BE2C (cell line): ENCODE measurements around the gene CTXN3.

Experiments
- DNase-seq: peaks from one replicate; pipeline ENCODE4 v3.0.0-alpha.2; 2020
- H3K27me3 ChIP-seq: fragments of 250-450 bp; sonication (Bioruptor Pico); 2 replicates; pipeline ENCODE4 v1.5.1; 2020; ENCODE audit warnings: mild to moderate bottlenecking
- H3K36me3 ChIP-seq: fragments of 250-450 bp; sonication (Bioruptor Pico); 2 replicates; pipeline ENCODE4 v1.5.1; 2020; ENCODE audit warnings: mild to moderate bottlenecking
- H3K4me1 ChIP-seq: fragments of 250-450 bp; sonication (Bioruptor Pico); 2 replicates; pipeline ENCODE4 v1.5.1; 2020
- H3K4me3 ChIP-seq: 2 replicates; pipeline ENCODE4 v1.5.1; 2011; ENCODE audit warnings: low read depth, low read length
- H3K9me3 ChIP-seq: fragments of 250-450 bp; sonication (Bioruptor Pico); 2 replicates; pipeline ENCODE4 v1.5.1; 2020
- TF ChIP-seq, protein P1 (sequence below): IDR thresholded peaks from 2 replicates; pipeline ENCODE4 v1.5.1; 2012; ENCODE audit warnings: mild to moderate bottlenecking, low read depth, low read length

Gene CTXN3

DNA sequence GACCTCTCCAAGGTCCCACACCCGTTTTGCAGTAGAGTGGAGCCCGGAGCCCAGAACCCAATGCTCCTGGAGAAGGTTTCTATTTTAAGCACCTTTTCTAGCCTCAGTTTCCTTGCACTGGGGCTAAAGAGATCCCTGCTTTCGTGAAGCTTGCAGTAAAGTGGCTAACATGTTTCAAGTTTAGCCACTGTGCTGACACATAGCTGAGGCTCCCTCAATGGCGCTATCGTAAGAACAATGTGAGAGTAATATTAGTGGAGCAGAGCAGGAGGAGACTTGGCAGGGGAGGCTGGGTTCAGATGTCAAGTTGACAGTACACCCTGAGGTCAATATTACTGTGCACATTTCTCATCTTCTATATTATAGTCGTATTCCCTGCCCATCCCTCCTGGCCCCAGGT is 7.9 kb downstream of the CTXN3 start:
- peaks cover 25% of the 10 kb centered on the region for H3K27me3 ChIP-seq

DNA sequence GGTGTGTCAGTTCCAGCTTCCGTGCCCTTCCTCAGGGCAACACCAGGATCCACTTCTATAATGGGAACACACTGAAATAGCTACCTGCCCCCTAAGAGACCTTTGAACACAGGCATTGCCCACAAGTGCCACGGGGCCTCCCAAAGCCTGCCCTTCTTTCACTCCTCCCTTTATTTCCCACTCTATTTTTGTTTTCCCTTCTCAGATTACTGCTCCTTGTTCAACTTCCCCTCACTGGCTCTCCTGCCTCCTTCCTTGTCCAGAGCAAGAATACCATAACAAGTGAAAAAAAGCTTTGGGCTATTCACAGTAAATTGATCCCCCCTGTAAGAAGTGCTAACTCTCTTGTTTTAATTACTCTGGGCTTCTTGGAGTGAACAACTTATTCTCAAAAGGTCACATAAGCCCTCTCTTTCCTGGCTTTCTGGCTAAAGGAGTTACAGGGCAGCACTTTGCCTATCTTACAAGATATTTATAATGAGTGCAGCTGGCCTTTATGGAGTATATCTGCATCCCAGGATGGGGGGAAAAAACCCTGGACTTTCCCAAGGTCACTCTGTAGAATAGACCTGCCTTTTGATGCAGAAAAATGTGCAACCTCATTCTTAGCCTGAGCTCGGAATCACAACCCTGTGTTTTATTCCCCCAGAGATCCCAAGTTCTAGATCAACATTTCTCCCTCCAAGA is 11.3 kb downstream of the CTXN3 start:
- Histone ChIP-seq H3K36me3 (no peaks in the 10 kb centered on the region), H3K4me1 (no peaks in the 10 kb centered on the region), H3K4me3 (no peak overlapping the region), H3K9me3 (no peaks in the 10 kb centered on the region), H3K27me3 (peaks cover 22% of the 10 kb centered on the region)
- no peak for DNase-seq
- TF ChIP-seq, protein P1, sequence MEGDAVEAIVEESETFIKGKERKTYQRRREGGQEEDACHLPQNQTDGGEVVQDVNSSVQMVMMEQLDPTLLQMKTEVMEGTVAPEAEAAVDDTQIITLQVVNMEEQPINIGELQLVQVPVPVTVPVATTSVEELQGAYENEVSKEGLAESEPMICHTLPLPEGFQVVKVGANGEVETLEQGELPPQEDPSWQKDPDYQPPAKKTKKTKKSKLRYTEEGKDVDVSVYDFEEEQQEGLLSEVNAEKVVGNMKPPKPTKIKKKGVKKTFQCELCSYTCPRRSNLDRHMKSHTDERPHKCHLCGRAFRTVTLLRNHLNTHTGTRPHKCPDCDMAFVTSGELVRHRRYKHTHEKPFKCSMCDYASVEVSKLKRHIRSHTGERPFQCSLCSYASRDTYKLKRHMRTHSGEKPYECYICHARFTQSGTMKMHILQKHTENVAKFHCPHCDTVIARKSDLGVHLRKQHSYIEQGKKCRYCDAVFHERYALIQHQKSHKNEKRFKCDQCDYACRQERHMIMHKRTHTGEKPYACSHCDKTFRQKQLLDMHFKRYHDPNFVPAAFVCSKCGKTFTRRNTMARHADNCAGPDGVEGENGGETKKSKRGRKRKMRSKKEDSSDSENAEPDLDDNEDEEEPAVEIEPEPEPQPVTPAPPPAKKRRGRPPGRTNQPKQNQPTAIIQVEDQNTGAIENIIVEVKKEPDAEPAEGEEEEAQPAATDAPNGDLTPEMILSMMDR: no peak

More for the DNA sequence above, 7.9 kb downstream of the CTXN3 start:
- Histone ChIP-seq H3K9me3 (no peaks in the 10 kb centered on the region), H3K4me3 (no peak overlapping the region), H3K4me1 (no peaks in the 10 kb centered on the region), H3K36me3 (no peaks in the 10 kb centered on the region)
- TF ChIP-seq, protein P1: no peak
- DNase-seq: no peak

DNA sequence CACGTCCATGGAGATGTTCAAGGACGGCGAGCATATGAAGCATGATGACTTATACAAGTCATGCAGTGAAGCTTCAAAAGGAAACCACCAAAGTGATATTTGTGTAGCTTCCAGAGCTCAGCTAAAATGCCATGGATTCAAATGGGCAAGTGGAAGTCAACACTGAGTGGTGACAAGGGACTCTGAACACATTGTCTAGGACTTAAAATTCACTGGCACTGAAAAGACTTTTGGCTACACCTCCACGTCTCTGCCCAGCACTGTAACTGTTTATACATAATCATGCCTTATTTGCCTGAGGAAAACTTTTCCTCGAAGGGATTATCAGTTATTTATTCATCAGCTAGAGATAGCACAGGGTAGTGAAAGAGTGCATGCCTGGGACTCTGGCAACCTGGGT is 15.2 kb downstream of the CTXN3 start:
- H3K9me3 ChIP-seq: no peaks in the 10 kb centered on the region
- TF ChIP-seq, protein P1: no peak

DNA sequence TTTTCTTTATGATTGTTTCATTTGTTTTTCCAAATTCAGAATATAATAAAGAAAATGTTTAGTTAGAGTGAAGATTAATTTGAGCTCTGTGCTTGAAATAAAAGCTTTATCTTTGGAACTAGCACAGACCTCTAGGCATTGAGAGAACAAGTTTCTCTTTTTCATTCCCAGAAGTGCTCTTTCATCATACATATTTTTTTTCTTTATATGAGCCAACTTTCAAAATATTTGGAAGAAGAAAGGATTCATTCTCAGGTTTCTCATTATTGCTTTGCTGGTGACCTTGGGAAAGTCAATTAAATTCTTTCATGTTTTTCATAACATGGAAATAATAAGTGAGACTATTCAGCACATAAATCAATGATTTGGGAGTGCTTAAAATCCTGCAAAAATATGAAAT is 16.8 kb downstream of the CTXN3 start:
- Histone ChIP-seq H3K4me1 (no peaks in the 10 kb centered on the region), H3K27me3 (0 out of 2 replicates have a peak, but pooled peaks cover 3% of the 10 kb centered on the region), H3K4me3 (no peak overlapping the region), H3K9me3 (no peaks in the 10 kb centered on the region), H3K36me3 (no peaks in the 10 kb centered on the region)
- DNase-seq: no peak
- TF ChIP-seq, protein P1: no peak

More for the DNA sequence above, 15.2 kb downstream of the CTXN3 start:
- Histone ChIP-seq H3K36me3 (no peaks in the 10 kb centered on the region), H3K27me3 (0 out of 2 replicates have a peak, but pooled peaks cover 3% of the 10 kb centered on the region), H3K4me3 (no peak overlapping the region), H3K4me1 (no peaks in the 10 kb centered on the region)
- DNase-seq: no peak

DNA sequence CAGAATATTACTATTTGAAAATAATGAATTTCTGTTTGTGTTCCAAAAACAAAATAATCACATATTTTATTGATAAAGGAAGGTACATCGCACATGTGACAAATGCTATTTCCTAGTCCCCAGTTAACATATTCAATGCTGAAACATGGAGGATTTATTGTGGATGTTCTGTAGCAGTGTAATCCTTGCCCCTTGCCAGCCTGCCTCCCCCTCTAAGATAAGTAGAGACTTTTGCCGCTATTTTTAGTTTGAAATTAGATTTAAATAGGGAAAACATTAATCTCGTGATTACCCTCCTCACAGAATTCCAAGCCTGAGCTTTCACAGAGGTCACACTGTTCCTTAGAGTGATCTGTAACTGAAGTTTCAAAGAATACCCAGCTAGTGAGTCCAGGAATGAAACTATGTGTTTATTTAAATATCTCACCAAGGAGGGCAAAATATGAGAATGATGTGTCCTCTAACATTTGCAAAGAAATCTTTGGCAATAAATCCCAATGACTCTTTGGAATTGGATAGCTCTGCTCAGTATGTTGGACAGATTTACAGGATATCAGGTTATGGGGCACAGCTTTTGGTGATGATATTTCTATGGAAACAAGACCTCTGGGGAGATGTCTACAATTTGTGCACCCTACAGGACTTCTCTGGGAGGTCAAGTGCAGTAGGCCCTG is 17.3 kb downstream of the CTXN3 start:
- no peak for DNase-seq
- Histone ChIP-seq H3K4me1 (no peaks in the 10 kb centered on the region), H3K27me3 (0 out of 2 replicates have a peak, but pooled peaks cover 3% of the 10 kb centered on the region), H3K4me3 (no peak overlapping the region), H3K36me3 (no peaks in the 10 kb centered on the region), H3K9me3 (no peaks in the 10 kb centered on the region)
- TF ChIP-seq, protein P1: no peak

DNA sequence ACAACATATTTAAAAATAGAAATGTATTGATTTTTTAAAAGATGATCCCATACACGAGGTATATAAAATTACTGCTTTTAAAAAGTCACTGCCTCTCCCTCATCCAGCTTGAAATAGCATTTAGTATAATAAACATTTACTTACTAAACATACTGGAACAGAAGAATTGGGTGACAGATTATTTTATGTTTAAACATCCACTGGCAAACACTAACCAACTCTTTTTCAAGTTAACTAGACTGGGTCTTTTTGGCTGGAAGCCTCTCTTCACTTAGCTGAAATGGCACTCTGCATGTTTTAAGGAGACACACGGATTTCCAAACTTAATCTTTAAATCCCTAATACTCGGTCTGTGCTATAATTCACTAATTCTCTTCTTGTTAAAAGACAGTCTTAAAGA is 19.0 kb downstream of the CTXN3 start:
- H3K4me1 ChIP-seq: no peaks in the 10 kb centered on the region
- H3K36me3 ChIP-seq: no peaks in the 10 kb centered on the region
- H3K27me3 ChIP-seq: 0 out of 2 replicates have a peak, but pooled peaks cover 3% of the 10 kb centered on the region
- TF ChIP-seq, protein P1: no peak
- DNase-seq: no peak
- no peaks in the 10 kb centered on the region for H3K9me3 ChIP-seq
- H3K4me3 ChIP-seq: no peak overlapping the region
